ENCODE results near the gene PHLDB1.
A peak's percentile ranks its signal among the peaks of the same experiment; 100 is the strongest.

PHLDB1 gene

DNA sequence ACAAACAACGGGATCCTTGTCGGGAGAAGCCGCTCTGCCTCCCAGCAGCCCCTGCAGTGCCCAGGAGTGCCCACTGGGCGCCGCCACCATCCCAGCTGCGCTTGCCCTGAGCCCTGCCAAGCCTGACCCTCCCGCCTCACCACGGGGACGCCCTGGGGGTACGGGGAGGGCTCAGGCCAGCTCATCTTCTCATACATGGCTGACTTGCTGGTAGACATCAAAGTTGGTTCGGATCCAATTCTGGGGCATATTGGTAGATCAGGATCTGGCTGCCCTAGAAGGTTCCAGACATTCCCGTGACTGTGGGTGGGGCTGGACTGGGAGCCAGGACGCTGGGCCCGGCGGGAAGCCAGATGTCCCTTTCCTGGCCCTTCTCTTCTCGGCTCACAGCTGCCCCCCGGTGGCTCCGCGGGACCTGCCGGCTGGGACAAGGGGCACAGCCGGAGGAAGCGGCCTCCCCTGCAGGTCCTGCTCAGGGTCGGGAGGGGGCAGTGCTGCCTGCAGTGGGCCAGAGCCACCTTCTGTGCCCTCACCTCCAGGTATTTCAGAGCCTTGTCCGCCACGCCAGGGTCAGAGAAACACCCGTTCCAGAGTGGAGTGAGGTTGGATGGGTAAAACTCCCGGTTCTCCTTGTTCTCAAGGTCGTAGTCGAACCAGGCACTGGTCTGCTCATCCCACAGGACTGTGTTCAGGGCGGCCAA is 82.6 kb downstream of the PHLDB1 start:
- H3K4me3 ChIP-seq (ENCODE audit: low read depth, low read length) = peak overlapping the region; percentile 38

DNA sequence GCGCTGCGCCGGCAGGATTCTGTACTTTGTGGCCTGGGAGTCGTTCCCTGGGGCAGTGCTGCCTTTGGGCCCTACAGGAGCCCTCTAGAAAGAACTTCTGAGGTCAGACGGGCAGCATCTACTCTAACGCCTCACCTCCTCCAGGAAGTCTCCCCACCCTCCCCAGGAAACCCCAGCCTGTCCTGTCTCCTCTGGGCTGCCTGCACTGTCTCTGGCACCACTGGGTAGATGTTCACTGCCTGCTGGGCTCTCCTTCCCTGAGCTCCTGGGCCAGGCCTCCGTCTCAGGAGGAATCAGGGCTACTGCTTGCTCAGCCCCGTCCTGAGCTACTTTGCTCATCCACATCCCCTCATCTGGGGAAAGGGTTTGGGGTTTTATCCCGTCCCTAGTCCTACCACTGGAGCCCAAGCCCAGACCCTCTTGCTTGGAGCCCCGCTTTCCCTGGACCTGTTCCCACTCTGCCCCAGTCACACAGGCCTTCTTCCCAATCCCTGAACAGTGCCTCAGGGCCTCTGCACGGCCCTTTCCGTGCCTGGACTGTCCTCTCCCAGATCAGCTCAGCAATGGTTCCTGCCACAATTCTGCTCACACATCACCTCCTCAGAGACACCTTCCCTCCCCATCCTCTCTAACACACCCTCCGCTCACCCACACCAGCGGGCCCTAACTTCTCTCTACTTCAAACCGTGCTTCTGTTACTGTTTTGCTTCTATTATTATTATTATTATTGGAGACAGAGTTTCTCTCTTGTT is 83.3 kb downstream of the PHLDB1 start:
- H3K4me3 ChIP-seq (ENCODE audit: low read depth, low read length) = no peak overlapping the region
- TF ChIP-seq, protein P1, sequence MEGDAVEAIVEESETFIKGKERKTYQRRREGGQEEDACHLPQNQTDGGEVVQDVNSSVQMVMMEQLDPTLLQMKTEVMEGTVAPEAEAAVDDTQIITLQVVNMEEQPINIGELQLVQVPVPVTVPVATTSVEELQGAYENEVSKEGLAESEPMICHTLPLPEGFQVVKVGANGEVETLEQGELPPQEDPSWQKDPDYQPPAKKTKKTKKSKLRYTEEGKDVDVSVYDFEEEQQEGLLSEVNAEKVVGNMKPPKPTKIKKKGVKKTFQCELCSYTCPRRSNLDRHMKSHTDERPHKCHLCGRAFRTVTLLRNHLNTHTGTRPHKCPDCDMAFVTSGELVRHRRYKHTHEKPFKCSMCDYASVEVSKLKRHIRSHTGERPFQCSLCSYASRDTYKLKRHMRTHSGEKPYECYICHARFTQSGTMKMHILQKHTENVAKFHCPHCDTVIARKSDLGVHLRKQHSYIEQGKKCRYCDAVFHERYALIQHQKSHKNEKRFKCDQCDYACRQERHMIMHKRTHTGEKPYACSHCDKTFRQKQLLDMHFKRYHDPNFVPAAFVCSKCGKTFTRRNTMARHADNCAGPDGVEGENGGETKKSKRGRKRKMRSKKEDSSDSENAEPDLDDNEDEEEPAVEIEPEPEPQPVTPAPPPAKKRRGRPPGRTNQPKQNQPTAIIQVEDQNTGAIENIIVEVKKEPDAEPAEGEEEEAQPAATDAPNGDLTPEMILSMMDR (IDR thresholded peaks at IDR 0.05; ENCODE audit: insufficient read depth, low read depth, low read length, missing control alignments) = no peak
- no peak for DNase-seq (ENCODE audit: low read depth)

More for the DNA sequence above, 82.6 kb downstream of the PHLDB1 start:
- TF ChIP-seq, protein P1 (IDR thresholded peaks at IDR 0.05; ENCODE audit: insufficient read depth, low read depth, low read length, missing control alignments) = peak; percentile 95
- peak; percentile 92 for DNase-seq (ENCODE audit: low read depth)

DNA sequence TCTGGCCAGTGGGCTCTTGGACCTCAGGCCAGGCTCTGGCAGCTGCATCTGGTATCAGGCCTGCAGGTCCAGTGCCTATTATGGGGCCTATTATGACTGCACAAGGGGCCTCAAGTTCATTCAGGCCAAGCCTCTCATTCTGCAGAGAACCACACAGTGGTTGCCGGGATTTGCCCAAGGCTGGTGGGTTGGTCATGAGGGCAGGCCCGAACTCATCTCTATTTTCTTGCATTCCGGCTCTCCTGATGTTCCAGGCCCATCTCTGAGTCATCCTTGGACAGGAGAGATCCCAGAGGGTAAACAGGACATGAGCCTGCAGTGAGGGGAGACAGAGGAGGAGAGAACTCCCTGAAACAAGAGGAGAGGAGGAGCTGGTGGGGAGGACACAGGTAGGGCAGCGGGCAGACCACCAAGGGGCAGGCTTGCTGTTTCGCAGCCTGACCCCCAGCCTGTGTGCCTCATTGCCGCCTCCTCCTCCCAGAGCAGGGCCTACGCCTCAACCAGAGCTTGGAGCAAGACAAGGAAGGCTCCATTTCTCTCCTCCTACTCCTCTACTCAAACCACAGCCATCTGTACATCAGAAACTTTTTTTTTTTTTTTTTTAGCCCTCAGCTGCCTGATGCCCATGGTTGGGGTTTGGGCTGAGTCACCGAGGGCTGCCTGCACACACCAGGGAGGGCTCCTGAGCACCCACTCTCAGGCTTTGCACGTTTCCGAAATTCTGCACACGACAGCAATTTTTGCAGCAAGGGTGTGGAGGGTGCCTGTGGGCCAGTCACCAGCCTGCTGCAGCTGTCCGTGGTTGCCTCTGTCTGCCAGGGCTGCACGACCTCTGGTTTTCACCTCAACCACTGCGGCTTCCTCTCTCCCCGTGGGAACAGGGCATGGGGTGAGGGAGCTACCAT is 84.8 kb downstream of the PHLDB1 start:
- TF ChIP-seq, protein P1 (IDR thresholded peaks at IDR 0.05; ENCODE audit: insufficient read depth, low read depth, low read length, missing control alignments) = no peak
- H3K4me3 ChIP-seq (ENCODE audit: low read depth, low read length) = no peak overlapping the region
- DNase-seq (ENCODE audit: low read depth) = peak; percentile 91

DNA sequence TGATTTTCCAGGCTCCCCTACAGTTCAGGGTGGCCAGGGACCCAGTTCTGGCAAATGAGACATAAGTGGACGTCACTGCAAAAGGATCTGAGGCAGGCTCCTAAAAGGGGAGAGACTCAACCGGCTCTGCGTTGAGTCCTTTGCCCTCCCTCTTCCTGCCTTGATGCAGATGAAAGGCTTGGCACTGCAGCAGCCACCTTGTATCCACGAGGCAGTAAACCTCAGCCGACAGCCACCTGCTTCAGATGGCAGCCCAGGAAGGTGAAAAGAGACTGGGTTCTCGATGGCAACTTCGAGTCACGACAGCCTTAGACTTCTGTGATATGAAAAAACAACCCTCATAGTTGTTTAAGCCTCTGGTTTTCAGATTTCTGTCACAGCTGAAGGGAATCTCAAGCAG is 86.8 kb downstream of the PHLDB1 start:
- H3K4me3 ChIP-seq (ENCODE audit: low read depth, low read length) = no peak overlapping the region
- no peak for DNase-seq (ENCODE audit: low read depth)
- TF ChIP-seq, protein P1 (IDR thresholded peaks at IDR 0.05; ENCODE audit: insufficient read depth, low read depth, low read length, missing control alignments) = no peak

DNA sequence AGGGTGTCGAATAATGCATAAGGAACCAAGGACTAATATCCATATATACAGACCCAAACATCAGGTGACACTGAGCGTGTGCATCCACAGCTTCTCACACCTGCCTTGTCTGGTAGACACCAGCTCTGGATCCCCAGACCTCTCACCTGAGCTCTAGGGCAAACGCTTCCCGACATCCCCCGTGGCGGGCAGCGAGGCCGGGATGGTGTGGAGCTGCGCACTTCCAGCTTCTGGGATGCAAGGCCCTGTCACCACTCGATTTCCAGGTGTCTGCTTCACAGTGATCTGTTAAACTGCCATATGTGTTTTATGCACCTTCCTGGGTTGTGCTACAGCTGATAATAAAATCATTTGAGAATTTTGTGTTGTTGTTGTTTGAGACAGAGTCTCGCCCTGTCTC is 87.4 kb downstream of the PHLDB1 start:
- H3K4me3 ChIP-seq (ENCODE audit: low read depth, low read length) = no peak overlapping the region
- TF ChIP-seq, protein P1 (IDR thresholded peaks at IDR 0.05; ENCODE audit: insufficient read depth, low read depth, low read length, missing control alignments) = no peak
- DNase-seq (ENCODE audit: low read depth) = no peak

DNA sequence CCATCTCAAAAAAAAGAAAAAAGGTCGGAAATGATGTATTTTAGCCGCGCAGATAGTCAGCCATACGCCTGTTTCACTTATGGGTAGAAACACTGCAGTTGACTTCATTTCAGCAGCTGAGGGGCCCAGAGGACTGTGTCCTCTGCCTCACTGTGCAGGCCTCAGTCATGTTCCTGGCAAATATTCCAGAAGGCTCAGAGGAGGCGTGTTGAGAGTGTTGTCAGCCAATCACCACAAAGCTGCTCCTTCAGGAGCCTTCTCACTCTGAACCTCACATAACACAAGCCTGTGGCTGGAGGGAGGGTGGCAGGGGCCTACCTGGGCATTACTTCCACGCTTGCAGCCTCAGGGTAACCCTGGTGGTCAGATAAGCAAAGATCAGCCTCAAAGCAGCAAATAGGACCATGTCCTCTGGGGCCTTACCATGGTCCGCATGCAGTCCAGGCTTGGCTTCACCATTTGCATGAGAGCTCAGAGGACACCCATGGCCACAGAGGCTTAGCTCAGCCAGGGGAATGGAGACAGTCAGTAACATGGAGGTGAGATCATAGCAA is 89.3 kb downstream of the PHLDB1 start:
- no peak overlapping the region for H3K4me3 ChIP-seq (ENCODE audit: low read depth, low read length)
- TF ChIP-seq, protein P1 (IDR thresholded peaks at IDR 0.05; ENCODE audit: insufficient read depth, low read depth, low read length, missing control alignments) = no peak
- DNase-seq (ENCODE audit: low read depth) = peak; percentile 65
